ENCODE results near the gene DMD.

The DMD gene

GRCh38 chrX:31130457-31131220 is 2080.7 kb downstream of the DMD start:
- DNase-seq = no peak

GRCh38 chrX:31128855-31129254 is 2082.5 kb downstream of the DMD start:
- no peak for DNase-seq

GRCh38 chrX:31127716-31128115 is 2083.6 kb downstream of the DMD start:
- DNase-seq = no peak

GRCh38 chrX:31126205-31126604 is 2085.1 kb downstream of the DMD start:
- no peak for DNase-seq

- DNase-seq = no peak
Measured at GRCh38 chrX:31124536-31124935, 2086.8 kb downstream of the DMD start.

- DNase-seq = no peak
Measured at GRCh38 chrX:31123335-31123734, 2088.0 kb downstream of the DMD start.

- DNase-seq = no peak
Measured at GRCh38 chrX:31117266-31117665, 2094.1 kb downstream of the DMD start.

- DNase-seq = no peak
Measured at GRCh38 chrX:31115398-31115797, 2096.0 kb downstream of the DMD start.

- no peak for DNase-seq
Measured at GRCh38 chrX:31114858-31115257, 2096.5 kb downstream of the DMD start.

GRCh38 chrX:31112226-31112999 is 2098.9 kb downstream of the DMD start:
- no peak for DNase-seq

GRCh38 chrX:31110657-31111056 is 2100.7 kb downstream of the DMD start:
- DNase-seq = no peak

- no peak for DNase-seq
Measured at GRCh38 chrX:31099536-31100090, 2111.7 kb downstream of the DMD start.

GRCh38 chrX:31098079-31098478 is 2113.3 kb downstream of the DMD start:
- DNase-seq = no peak

GRCh38 chrX:31093639-31093975 is 2117.7 kb downstream of the DMD start:
- DNase-seq = no peak

GRCh38 chrX:31092970-31093638 is 2118.2 kb downstream of the DMD start:
- no peak for DNase-seq

GRCh38 chrX:31092476-31092875 is 2118.9 kb downstream of the DMD start:
- DNase-seq = no peak

- no peak for DNase-seq
Measured at GRCh38 chrX:31091819-31092218, 2119.5 kb downstream of the DMD start.

GRCh38 chrX:31074522-31074921 is 2136.8 kb downstream of the DMD start:
- DNase-seq = no peak

- no peak for DNase-seq
Measured at GRCh38 chrX:31071725-31072124, 2139.6 kb downstream of the DMD start, which contains the start of gene FTHL17. Gene FTHL17 (minus strand): TSS chrX:31072041. CDS start chrX:31071953, 88 bp downstream.

- DNase-seq = no peak
Measured at GRCh38 chrX:31071262-31071661, 2140.1 kb downstream of the DMD start.

- no peak for DNase-seq
Measured at GRCh38 chrX:31070057-31070468, 2141.3 kb downstream of the DMD start.

All from NCI-H1048 (cell line).